Stimulated activated CD4-positive, alpha-beta T cell treated with anti-CD3 and anti-CD28 coated beads, Interleukin-1b, Interleukin-23, amount 100 ng/mL, for 24 hours (primary cell): ENCODE data around the gene NHP2.

Source experiments
- DNase-seq, 4 experiments: peaks; one replicate each; pipeline ENCODE4 v3.0.0-alpha.2; 2020; ENCODE audit warnings: low read depth in 4 of 4, low spot score in 1 of 4

NHP2 gene

GRCh38 chr5:178115136-178115813 lies 38.4 kb downstream of the NHP2 start:
- no peak for DNase-seq

GRCh38 chr5:178114325-178115135 lies 39.2 kb downstream of the NHP2 start:
- DNase-seq: no peak

DNA sequence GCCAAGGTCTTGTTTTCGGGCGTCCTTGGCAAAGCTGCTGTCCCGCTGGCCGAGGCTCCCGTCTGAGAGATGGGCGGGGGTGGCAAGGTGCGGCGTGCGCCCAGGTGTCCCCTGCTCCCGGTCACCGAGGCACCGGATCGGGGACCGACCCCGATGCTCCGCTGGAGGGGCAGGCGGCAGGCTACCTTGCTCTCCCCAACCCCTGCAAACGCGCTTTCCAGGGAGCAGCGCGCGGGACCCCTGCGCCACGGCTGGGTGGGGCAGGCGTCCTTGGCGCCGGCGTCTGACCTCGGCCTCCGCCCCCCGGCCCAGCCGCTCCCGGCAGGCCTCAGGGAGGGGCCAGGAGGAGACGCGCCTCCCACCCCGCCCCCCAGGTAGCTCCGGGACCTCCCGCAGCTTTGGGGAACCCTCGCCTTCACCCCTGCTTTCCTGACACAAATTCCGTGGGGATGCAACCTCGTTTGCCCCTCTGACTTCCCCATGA lies 39.8 kb downstream of the NHP2 start:
- DNase-seq: no peak

GRCh38 chr5:178113141-178113787 lies 40.4 kb downstream of the NHP2 start, which contains the start of gene N4BP3:
TSS of gene N4BP3 (plus strand) at chr5:178113532. CDS start at chr5:178119584, 6,052 bp downstream.
- DNase-seq: peak; percentile 59 to 83 (median 68)

DNA sequence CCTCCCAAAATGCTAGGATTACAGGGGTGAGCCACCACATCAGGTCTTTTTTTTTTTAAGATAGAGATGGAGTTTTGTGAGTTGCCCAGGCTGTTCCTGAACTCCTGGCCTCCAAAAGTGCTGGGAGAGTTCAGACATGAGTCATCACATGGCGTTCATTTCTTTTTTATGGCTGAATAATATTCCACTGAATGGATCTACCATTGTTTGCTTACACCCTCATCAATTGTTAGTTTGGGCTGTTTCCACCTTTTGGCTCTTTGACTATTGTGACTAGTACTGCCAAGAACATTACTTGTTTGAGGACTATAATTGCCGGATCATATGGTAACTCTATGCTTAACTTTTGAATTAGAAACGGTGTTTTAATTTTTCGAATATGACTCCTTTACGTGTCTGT lies 41.1 kb downstream of the NHP2 start:
- no peak for DNase-seq

DNA sequence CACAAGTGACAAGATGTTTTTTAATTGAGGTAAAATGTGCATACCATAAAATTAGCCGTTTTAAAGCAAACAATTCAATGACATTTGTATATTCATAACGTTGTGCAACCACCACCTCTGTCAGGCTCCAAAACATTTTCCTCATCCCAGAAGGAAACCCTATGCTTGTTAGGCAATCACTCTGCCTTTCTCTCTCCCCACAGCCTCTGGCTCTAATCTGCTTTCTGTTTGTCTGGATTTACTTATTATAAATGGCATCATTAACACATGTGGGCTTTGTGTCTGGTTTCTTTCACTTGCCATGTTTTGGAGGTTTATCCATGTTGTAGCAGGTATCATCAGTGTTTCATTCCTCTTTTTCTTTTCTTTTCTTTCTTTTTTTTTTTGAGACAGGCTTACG lies 41.8 kb downstream of the NHP2 start:
- no peak for DNase-seq

DNA sequence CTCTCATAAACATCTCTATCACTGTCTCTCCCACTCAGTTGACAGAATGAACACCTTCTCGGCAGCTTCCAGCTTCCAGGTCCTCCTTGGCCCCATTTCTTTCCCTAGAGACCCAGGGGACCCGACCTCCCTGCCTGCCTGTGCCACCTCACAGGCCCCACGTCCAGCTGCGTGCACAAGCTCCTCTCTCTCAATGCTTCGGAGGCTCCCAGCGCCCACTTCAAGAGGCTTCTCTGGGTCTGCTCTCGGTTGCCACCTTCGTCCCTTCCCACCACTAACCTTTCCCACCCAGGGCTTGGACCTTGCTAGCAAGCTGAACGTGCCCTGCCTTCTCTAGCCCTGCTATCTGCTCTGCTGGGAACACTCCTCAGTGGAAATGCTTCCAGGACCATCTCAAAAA lies 43.2 kb downstream of the NHP2 start:
- DNase-seq: no peak

GRCh38 chr5:178108966-178109365 lies 44.7 kb downstream of the NHP2 start:
- no peak for DNase-seq

DNA sequence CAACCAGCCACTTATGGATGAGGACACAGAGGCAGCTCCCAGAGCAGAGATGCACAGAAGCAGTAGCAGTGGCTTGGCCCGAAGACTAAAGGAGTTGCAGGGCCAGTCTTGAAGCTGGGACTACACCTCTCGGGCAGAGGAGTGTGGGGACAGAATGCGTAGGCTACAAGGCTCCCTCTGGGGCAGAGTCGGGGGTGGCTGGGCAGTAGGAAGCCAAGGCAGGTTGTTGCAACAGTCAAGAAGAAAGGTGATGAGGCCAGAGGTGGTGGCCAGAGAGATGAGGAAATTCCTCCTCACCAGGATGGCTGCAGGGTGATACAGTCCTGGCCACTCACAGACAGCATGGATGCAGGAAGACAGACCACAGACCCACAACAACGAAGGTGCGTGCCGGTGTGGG lies 45.2 kb downstream of the NHP2 start:
- DNase-seq: no peak

DNA sequence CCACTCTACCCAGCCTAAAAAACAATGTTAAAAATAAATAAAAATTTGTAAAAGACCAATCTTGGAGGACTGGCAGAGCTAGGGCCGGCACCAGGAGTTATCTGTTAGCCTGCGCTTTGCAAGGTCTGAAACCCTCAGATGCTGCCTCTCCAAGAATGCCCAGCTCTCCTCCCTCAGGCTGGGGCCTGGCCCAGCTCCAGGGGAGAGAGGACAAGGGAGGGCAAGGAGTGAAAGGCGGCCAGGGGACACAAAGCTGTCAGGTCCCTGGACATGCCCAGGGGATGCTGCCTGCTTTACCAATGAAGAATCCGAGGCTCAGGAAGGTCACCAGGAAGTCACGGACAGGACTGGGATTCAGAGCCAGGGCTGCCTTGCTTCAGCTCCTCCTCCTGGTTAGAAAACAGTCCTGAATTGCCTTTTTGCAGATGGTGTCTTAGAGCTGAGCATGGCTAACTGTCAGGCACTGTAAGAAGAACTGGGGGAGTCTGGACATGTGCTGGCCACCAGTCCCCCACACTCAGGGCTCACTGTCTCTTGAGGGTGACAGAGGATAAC lies 45.9 kb downstream of the NHP2 start:
- no peak for DNase-seq

DNA sequence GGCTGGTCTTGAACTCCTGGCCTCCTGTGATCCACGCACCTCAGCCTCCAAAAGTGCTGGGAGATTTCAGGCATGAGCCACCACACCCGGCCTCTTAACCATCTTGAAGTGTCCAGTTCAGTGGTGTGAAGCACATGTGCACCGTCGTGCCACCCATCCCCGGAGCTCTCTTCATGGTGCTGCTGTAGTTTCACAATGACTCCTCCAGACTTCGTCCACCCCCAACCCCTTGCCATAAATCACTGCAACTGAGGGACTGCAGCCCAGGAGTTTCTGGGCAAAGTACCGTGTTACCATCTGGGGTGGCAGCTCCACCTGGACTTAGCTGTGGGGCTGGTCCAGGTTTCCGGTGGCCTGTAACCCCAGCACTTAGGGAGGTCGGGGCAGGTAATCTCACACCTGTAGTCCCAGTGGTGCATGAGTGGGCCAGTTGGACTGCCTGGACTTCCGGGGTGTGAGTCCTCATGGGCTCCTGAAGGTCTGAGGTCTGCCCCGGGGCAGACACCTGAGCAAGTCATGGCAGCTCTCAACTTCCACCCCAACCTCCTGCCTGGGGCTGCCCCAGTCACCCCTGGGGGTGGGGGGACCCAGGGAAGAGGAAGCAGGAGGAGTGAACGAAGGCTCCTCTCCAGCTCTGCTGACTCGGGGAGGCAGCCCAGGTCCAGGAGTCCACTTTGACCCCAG lies 47.0 kb downstream of the NHP2 start:
- no peak for DNase-seq

GRCh38 chr5:178106086-178106485 lies 47.6 kb downstream of the NHP2 start:
- no peak for DNase-seq

GRCh38 chr5:178104492-178104891 lies 49.2 kb downstream of the NHP2 start:
- DNase-seq: no peak

DNA sequence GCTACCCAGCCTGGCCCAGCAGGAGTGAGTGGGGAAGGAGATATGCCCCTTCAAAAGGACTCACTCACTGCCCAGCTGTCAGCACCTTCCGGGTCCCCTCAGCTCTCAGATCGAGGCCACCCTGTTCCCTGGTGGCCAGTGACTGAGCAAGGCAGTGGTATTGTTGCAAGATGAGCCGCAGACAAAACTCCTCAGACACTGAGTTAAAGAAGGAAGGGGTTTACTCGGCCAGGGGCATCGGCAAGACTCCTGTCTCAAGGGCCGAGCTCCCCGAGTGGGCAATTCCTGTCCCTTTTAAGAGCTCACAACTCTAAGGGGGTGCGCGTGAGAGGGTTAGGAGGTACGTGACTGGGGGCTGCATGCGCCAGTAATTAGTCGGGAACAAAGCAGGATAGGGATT lies 50.1 kb downstream of the NHP2 start:
- DNase-seq: no peak
